GM06990 (cell line): ENCODE results near the gene NCS1.

ENCODE experiments used
- DNase-seq: peaks from one replicate; pipeline ENCODE4 v3.0.0-alpha.2; 2011; ENCODE audit not compliant: insufficient read length; ENCODE audit errors: extremely low read depth
- H3K27me3 ChIP-seq: replicated peaks from 2 replicates; pipeline ENCODE4 v1.6.0; 2011; ENCODE audit warnings: low read length; ENCODE audit not compliant: control insufficient read depth, insufficient read depth
- H3K36me3 ChIP-seq: 2 replicates; pipeline ENCODE4 v1.5.1; 2011; ENCODE audit warnings: low read length; ENCODE audit not compliant: control insufficient read depth, insufficient read depth
- H3K4me3 ChIP-seq: replicated peaks from 2 replicates; pipeline ENCODE4 v1.5.1; 2011; ENCODE audit warnings: low read depth, mild to moderate bottlenecking, control low read depth, low read length
- CTCF ChIP-seq: IDR thresholded peaks from 2 replicates; pipeline ENCODE4 v1.5.1; 2011; ENCODE audit warnings: low read length, control low read depth, mild to moderate bottlenecking, inconsistent platforms; ENCODE audit not compliant: insufficient read depth, poor library complexity, severe bottlenecking

NCS1 gene

GRCh38 chr9:130265431-130266235, 93.4 kb downstream of the NCS1 start, which contains the start of gene HMCN2:
Gene HMCN2 (plus strand): TSS chr9:130265760. CDS start chr9:130265879, 119 bp downstream.
- H3K4me3 ChIP-seq: no peak within 1 kb of the TSS
- no peaks in the 10 kb centered on the region for H3K36me3 ChIP-seq
- no peak for TF ChIP-seq CTCF
- H3K27me3 ChIP-seq: peaks cover 1% of the 10 kb centered on the region
- DNase-seq: no peak

- H3K36me3 ChIP-seq: no peaks in the 10 kb centered on the region
- H3K27me3 ChIP-seq: peaks cover 1% of the 10 kb centered on the region
- no peak for DNase-seq
- no peak for TF ChIP-seq CTCF
- no peak overlapping the region for H3K4me3 ChIP-seq
Observed at GRCh38 chr9:130266236-130267098, 94.3 kb downstream of the NCS1 start.

GRCh38 chr9:130267930-130268329, 95.7 kb downstream of the NCS1 start:
- H3K27me3 ChIP-seq: peaks cover 1% of the 10 kb centered on the region
- H3K36me3 ChIP-seq: no peaks in the 10 kb centered on the region
- H3K4me3 ChIP-seq: no peak overlapping the region
- no peak for TF ChIP-seq CTCF
- no peak for DNase-seq

- no peaks in the 10 kb centered on the region for H3K36me3 ChIP-seq
- no peaks in the 10 kb centered on the region; the same call in none of the 2 replicates for H3K27me3 ChIP-seq
- no peak for TF ChIP-seq CTCF
- no peak overlapping the region for H3K4me3 ChIP-seq
- DNase-seq: no peak
Observed at GRCh38 chr9:130268521-130269211, 96.5 kb downstream of the NCS1 start.

GRCh38 chr9:130271473-130271872, 99.3 kb downstream of the NCS1 start:
- no peak overlapping the region for H3K4me3 ChIP-seq
- DNase-seq: no peak
- H3K36me3 ChIP-seq: no peaks in the 10 kb centered on the region
- TF ChIP-seq CTCF: no peak
- H3K27me3 ChIP-seq: no peaks in the 10 kb centered on the region; the same call in none of the 2 replicates
